HUDEP-2 (cell line): ENCODE results near the gene GLCE.
"Not testable (repeated sequence)": the region's sequence is repeated elsewhere in the genome, so short reads cannot be mapped to it uniquely, and the experiment has no call there.

Source experiments
- DNase-seq, 76 experiments: peaks; one replicate each; lab custom pipeline; 2025; ENCODE audit not compliant: unreplicated experiment in 76 of 76; lab: John Stamatoyannopoulos, UW

Gene GLCE

GRCh38 chr15:69158201-69158842 lies 2.1 kb upstream of the GLCE start:
- DNase-seq = peak in 24 of 76 experiments; percentile 7 to 69 (median 33)

DNA sequence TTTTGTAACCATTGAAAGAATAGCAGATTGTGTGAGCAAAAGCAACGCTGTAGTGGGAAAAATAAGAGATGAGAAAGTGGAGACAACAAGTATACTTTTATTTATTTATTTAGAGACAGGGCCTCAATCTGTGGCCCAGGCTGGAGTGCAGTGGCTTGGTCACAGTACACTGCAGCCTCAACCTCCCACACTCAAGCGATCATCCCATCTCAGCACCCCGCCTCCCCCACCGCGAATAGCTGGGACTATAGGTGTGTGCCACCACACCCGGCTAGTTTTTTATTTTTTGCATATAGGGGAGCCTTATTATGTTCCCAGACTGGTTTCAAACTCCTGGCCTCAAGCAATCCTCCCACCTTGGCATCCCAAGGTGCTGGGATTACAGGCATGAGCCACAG lies 1.6 kb upstream of the GLCE start:
- no peak for DNase-seq

GRCh38 chr15:69159805-69160140 lies 662 bp upstream of the GLCE start:
- no peak for DNase-seq

GRCh38 chr15:69161079-69161877 lies 843 bp downstream of the GLCE start:
- DNase-seq = peak in 7 of 76 experiments; percentile 7 to 31 (median 19)

- no peak for DNase-seq
Measured at GRCh38 chr15:69161878-69162213, 1.4 kb downstream of the GLCE start.

GRCh38 chr15:69163141-69163669 lies 2.8 kb downstream of the GLCE start:
- DNase-seq = peak in 13 of 76 experiments; percentile 4 to 41 (median 20)

- DNase-seq = no peak
Measured at GRCh38 chr15:69164807-69165636, 4.6 kb downstream of the GLCE start.

DNA sequence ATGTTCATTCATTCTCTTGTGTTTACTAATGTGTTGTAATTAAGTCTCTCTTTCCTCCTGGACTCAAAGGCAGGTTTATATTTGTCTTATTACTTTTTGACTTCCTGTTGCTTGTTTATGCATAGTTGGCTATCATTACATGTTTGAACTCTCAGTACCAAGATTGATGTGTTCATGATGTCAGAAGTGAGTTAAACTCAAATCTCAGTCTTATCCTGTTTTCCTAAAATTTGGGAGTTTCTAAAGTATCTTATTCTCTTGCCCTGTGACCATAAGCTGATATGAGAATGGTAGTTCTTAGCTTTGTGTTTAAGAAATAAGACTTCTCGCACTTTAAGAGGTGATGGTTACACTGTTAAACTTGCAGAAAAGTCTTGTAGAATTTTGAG lies 5.2 kb downstream of the GLCE start:
- DNase-seq = no peak

DNA sequence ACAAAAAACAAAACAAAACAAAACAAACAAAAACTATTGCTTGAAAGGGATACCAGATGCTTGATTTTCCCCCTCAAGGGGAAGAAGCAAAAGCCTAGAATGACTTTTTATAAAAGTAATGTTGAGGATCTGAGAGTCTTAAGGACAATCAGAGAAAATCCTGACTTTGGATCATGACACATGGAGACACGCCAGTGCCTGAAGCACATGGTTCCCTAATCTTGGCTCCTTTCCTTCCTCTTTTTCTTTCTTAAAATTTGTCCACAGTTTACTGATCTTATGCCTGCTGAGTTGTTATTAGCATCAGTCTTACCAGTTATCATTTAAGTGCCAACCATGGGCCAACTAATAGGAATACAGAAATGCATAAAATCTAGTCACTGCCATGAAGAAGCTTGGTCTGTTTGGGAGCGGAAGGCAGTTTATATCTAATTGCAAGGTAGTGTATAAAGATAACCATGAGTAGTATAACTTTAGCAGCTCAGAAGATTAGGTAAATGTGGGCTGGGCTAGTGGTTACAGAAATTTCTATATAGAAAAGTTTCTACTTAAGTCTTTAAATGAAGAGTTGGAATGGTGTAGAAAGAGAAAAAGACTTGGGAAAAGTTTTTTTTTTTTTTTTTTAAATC lies 6.9 kb downstream of the GLCE start:
- no peak for DNase-seq

GRCh38 chr15:69168361-69168760 lies 7.9 kb downstream of the GLCE start:
- DNase-seq = not testable (repeated sequence)

- DNase-seq = not testable (repeated sequence)
Measured at GRCh38 chr15:69169540-69169939, 9.1 kb downstream of the GLCE start.

DNA sequence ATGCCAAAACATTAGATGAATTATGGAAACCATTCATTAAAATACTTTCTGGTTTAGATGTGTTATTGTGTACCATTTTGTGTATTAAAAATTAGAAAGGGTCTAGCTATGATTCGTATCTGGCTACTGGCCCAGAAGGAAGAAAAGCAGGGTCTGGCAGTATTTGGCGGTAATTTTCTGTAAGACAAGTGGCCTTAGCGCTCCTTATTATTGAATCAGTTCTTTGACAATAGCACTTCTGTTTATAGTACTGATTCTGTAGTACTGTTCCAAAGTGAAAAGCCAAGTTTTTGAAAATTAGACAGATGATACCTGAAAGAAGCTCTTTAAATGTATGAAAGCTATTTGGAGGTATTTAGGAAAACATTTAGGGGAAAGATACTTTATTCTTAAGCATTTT lies 10.2 kb downstream of the GLCE start:
- no peak for DNase-seq

DNA sequence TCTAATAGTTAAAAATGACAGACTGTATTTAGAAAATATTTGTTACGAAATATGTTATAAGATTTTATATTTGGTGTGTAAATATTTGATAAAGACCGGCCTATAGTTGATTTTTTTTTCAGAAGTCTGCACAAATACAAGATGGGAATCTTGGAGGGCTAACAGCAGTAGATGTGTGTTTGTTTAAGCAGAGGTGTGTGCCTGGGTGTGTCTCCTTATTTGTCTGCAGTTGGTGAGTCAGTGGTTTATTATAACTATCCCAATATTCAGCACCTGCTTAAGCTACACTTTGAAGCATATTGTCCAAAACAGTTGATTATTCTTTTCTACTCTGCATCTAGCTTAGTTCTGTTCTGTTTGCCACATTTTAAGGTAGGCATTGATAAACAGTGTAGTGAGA lies 12.4 kb downstream of the GLCE start:
- no peak for DNase-seq

GRCh38 chr15:69175536-69175935 lies 15.1 kb downstream of the GLCE start:
- DNase-seq = peak in 1 of 76 experiments; percentile 12

DNA sequence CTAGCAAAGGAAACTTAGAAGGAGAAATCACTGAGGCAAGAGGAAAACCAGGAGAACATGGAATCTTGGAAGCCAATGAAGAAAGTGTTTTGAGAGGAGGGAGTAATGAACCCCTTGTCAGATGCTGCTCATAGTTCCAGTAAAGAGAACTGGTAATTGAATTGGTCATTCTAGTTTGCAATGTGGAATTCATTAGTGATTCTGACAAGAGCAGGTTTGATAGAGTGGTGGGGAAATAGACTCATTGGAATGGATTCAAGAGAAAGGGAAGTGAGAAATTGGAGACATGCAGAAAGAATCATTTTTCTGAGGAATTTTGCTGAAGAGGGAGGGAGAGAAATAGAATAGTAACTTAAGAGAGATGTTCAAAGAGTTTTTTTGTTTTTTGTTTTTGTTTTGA lies 21.0 kb downstream of the GLCE start:
- DNase-seq = no peak

DNA sequence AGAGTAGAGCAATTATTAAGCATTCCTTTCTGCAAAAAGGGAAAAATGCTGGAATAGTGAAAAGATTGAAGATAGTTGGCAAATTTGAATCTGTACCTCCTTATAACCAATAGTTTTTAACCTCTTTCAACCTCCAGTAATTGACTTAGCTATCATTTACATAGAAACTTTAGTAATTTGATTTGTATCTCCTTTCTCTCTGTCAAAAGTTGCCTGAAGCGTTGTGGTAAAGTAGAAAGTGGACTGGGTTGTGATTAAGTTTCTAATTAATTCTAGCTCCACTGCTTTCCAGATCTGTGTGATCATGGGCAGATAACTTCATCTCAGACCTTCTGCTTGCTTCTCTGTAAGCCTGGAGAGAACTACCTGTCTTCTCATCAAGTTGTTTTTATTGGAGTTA lies 24.8 kb downstream of the GLCE start:
- no peak for DNase-seq

DNA sequence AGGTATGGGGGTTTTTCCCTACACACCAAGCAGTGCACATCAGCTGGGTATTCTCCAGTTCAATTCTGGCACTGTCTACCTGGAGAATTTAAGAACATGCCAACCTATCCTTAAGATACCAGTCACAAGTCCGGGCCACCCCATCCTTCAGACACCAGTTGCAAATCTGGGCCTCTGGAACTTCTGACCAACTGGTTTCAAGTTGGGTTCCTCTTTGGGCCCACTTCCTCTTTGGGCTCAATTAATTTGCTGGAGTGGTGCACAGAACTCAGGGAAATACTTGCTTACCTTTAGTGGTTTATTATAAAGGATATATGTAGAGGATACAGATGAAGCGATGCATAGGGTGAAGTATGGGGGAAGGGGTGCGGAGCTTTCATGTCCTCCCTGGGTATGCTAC lies 25.3 kb downstream of the GLCE start:
- DNase-seq = no peak

DNA sequence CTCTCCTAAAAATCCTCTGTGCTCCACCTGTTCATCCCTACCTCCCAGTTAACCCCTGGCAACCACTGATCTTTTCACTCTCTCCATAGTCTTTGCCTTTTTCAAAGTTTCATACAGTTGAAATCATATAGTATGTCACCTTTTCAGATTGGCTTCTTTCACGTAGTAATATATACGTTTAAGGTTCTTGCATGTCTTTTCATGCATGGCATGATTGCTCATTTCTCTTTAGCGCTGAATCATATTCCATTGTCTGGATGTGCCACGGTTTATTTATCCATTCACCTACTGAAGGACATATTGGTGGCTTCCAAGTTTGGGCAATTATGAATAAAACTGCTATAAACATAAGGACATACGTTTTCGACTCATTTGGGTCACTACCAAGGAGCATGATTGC lies 28.7 kb downstream of the GLCE start:
- no peak for DNase-seq

- no peak for DNase-seq
Measured at GRCh38 chr15:69190091-69190490, 29.7 kb downstream of the GLCE start.

- no peak for DNase-seq
Measured at GRCh38 chr15:69190504-69190903, 30.1 kb downstream of the GLCE start.
